OCI-LY7 (cell line): ENCODE data around the gene TRMU. TPM values are rescaled to one million over a fixed set of nuclear protein-coding genes. Genes with fewer than 3 reads are reported as not detected.
A peak's percentile ranks its signal among the peaks of the same experiment; 100 is the strongest.

Experiments
- BruUV-seq: library from RNA; stranded (reverse); fragments of 400-500 nt; replicated peaks from 2 replicates; lab custom pipeline; 2021; lab: Mats Ljungman, UMichigan
- CTCF ChIA-PET: fragments of 300-600 bp; sonication (Branson Sonifier 250); formaldehyde crosslinking; loops from one replicate; lab custom pipeline; 2022; ENCODE audit warnings: antibody characterized with exemption; ENCODE audit not compliant: unreplicated experiment; lab: Charles Lee
- POLR2A ChIA-PET: fragments of 300-600 bp; sonication (Branson Sonifier 250); formaldehyde crosslinking; loops from one replicate; lab custom pipeline; 2022; ENCODE audit warnings: antibody characterized with exemption; lab: Charles Lee
- DNase-seq: peaks from one replicate; pipeline ENCODE4 v3.0.0-alpha.2; 2015; ENCODE audit warnings: low spot score
- H2AFZ ChIP-seq: fragments of 200-600 bp; sonication (generic), shearing (Covaris generic); 2 replicates; pipeline ENCODE4 v1.6.1; 2014; ENCODE audit warnings: mild to moderate bottlenecking, antibody characterized with exemption, low read length, moderate library complexity
- H3K27ac ChIP-seq: fragments of 200-600 bp; sonication (generic); 2 replicates; pipeline ENCODE4 v1.5.1; 2014; ENCODE audit warnings: mixed run types, low read depth, mild to moderate bottlenecking, moderate library complexity, low read length, inconsistent platforms; ENCODE audit not compliant: poor library complexity, severe bottlenecking
- H3K36me3 ChIP-seq: fragments of 200-600 bp; sonication (generic); 2 replicates; pipeline ENCODE4 v1.6.1; 2014; ENCODE audit warnings: mild to moderate bottlenecking, antibody characterized with exemption, low read length, moderate library complexity, mixed read lengths; ENCODE audit not compliant: insufficient read depth
- H3K4me1 ChIP-seq: fragments of 200-600 bp; sonication (generic); 2 replicates; pipeline ENCODE4 v1.5.1; 2014; ENCODE audit warnings: mild to moderate bottlenecking, low read length; ENCODE audit not compliant: insufficient read depth, poor library complexity, severe bottlenecking
- H3K4me2 ChIP-seq: fragments of 200-600 bp; sonication (generic); 2 replicates; pipeline ENCODE4 v1.6.1; 2014; ENCODE audit warnings: mild to moderate bottlenecking, low read length
- H3K4me3 ChIP-seq: fragments of 200-600 bp; sonication (generic); 2 replicates; pipeline ENCODE4 v1.5.1; 2014; ENCODE audit warnings: mild to moderate bottlenecking, low read depth, low read length; ENCODE audit not compliant: poor library complexity, severe bottlenecking
- H3K79me2 ChIP-seq: fragments of 200-600 bp; sonication (generic); 2 replicates; pipeline ENCODE4 v1.6.1; 2016; ENCODE audit warnings: low read depth, mild to moderate bottlenecking, low read length, moderate library complexity, mixed read lengths; ENCODE audit not compliant: insufficient read depth
- H3K9me2 ChIP-seq: fragments of 200-600 bp; sonication (generic); 2 replicates; pipeline ENCODE4 v1.6.1; 2016; ENCODE audit warnings: mild to moderate bottlenecking, low read length, mixed read lengths; ENCODE audit not compliant: insufficient read depth
- H3K9me3 ChIP-seq: fragments of 200-600 bp; sonication (generic); 2 replicates; pipeline ENCODE4 v1.6.1; 2014; ENCODE audit warnings: mild to moderate bottlenecking, mixed run types, low read length, mixed read lengths
- H4K20me1 ChIP-seq: fragments of 200-600 bp; sonication (generic); 2 replicates; pipeline ENCODE4 v1.6.1; 2014; ENCODE audit warnings: mild to moderate bottlenecking, antibody characterized with exemption, low read length, moderate library complexity, mixed read lengths; ENCODE audit not compliant: insufficient read depth
- CTCF ChIP-seq: fragments of 200-600 bp; sonication (generic); conservative IDR thresholded peaks from 2 replicates; pipeline ENCODE4 v1.5.1; 2014; ENCODE audit warnings: mild to moderate bottlenecking, antibody characterized with exemption, low read length, moderate library complexity, mixed read lengths
- EZH2phosphoT487 ChIP-seq: fragments of 200-600 bp; sonication (generic); IDR thresholded peaks from 2 replicates; pipeline ENCODE4 v1.6.1; 2018; ENCODE audit warnings: low read depth, borderline replicate concordance, mild to moderate bottlenecking, mixed run types, antibody characterized with exemption, low read length, moderate library complexity, mixed read lengths
- intact Hi-C: fragments of 100-400 bp; cut with micrococcal nuclease; formaldehyde crosslinking; loops from one replicate; pipeline ENCODE4 v1.10.0; 2022; ENCODE audit not compliant: unreplicated experiment
- total RNA-seq, 2 experiments: library from RNA; depleted of rRNA in 1 of 2; stranded (reverse); fragments of >200 nt in 1 of 2; shearing (Covaris generic) in 1 of 2; gene quantifications; 2 replicates each; pipeline ENCODE4 v1.2.3, GENCODE V29; 2014 to 2022

The TRMU gene
- total RNA-seq, 2 experiments from 2014 or later, result 88.2 to 121 TPM

- ChIA-PET CTCF (no interaction called here), POLR2A (interaction anchor here (0.5 kb wide), 1 partner anchor 67 kb away, joined by 4 read pairs; no protein-coding TSS in a partner anchor)
- Histone ChIP-seq H3K4me2 (no peak overlapping the region), H3K79me2 (no peaks in the 10 kb centered on the region), H3K9me3 (no peaks in the 10 kb centered on the region), H3K4me1 (no peaks in the 10 kb centered on the region), H3K4me3 (no peak overlapping the region), H2AFZ (no peak overlapping the region), H3K36me3 (peaks cover 81% of the 10 kb centered on the region), H4K20me1 (no peaks in the 10 kb centered on the region), H3K27ac (no peak overlapping the region), H3K9me2 (no peaks in the 10 kb centered on the region)
- intact Hi-C loops, result no loop called here
- DNase-seq, result no peak
- TSS peak; percentile 77 for BruUV-seq
- TF ChIP-seq EZH2phosphoT487 (no peak), CTCF (no peak)
Observed at GRCh38 chr22:46330426-46330825, 5.1 kb upstream of the TRMU start.

GRCh38 chr22:46331496-46331895 lies 4.0 kb upstream of the TRMU start:
- DNase-seq, result no peak
- ChIA-PET POLR2A (no interaction called here), CTCF (no interaction called here)
- H2AFZ ChIP-seq, result no peak overlapping the region
- intact Hi-C loops, result no loop called here
- H3K36me3 ChIP-seq, result peaks cover 71% of the 10 kb centered on the region
- H3K9me3 ChIP-seq, result no peaks in the 10 kb centered on the region
- no peaks in the 10 kb centered on the region for H3K9me2 ChIP-seq
- H3K27ac ChIP-seq, result no peak overlapping the region
- BruUV-seq, result no TSS peak
- no peaks in the 10 kb centered on the region for H3K4me1 ChIP-seq
- H3K4me2 ChIP-seq, result no peak overlapping the region
- TF ChIP-seq CTCF, result no peak
- no peak for TF ChIP-seq EZH2phosphoT487
- peaks cover 3% of the 10 kb centered on the region; the same call in 1 of the 2 replicates for H4K20me1 ChIP-seq
- no peak overlapping the region for H3K4me3 ChIP-seq
- peaks cover 9% of the 10 kb centered on the region for H3K79me2 ChIP-seq

GRCh38 chr22:46336119-46337078 lies 885 bp downstream of the TRMU start:
- peak overlapping the region; percentile 93 for H3K4me3 ChIP-seq
- intact Hi-C loops, result no loop called here
- peak overlapping the region; percentile 78 for H3K4me2 ChIP-seq
- TF ChIP-seq EZH2phosphoT487, result no peak
- peak overlapping the region; percentile 54; the same call in 1 of the 2 replicates for H2AFZ ChIP-seq
- peak; percentile 27 for DNase-seq
- no TSS peak for BruUV-seq
- H4K20me1 ChIP-seq, result peaks cover 5% of the 10 kb centered on the region
- H3K27ac ChIP-seq, result peak overlapping the region; percentile 29
- no peaks in the 10 kb centered on the region for H3K9me2 ChIP-seq
- ChIA-PET CTCF (no interaction called here), POLR2A (interaction anchor here (0.6 to 0.9 kb wide), 2 partner anchors 8 to 1080 kb away, joined by 3 read pairs; no protein-coding TSS in a partner anchor)
- peaks cover 62% of the 10 kb centered on the region for H3K36me3 ChIP-seq
- peaks cover 21% of the 10 kb centered on the region for H3K79me2 ChIP-seq
- no peaks in the 10 kb centered on the region for H3K9me3 ChIP-seq
- H3K4me1 ChIP-seq, result peaks cover 9% of the 10 kb centered on the region
